GM12875 (cell line): ENCODE data around the gene TLCD1.
A peak's percentile ranks its signal among the peaks of the same experiment; 100 is the strongest.
"Not testable (repeated sequence)": the region's sequence is repeated elsewhere in the genome, so short reads cannot be mapped to it uniquely, and the experiment has no call there.

ENCODE experiments used
- H3K4me3 ChIP-seq: one replicate; pipeline ENCODE4 v1.5.1; 2011; ENCODE audit warnings: low read depth, low read length, control low read depth
- TF ChIP-seq, protein P1 (sequence below): IDR thresholded peaks from 2 replicates; pipeline ENCODE4 v1.5.1; 2011; ENCODE audit warnings: low read depth, mild to moderate bottlenecking, control low read depth, inconsistent platforms, low read length, moderate library complexity, borderline replicate concordance; ENCODE audit not compliant: insufficient read depth

TLCD1 gene

DNA sequence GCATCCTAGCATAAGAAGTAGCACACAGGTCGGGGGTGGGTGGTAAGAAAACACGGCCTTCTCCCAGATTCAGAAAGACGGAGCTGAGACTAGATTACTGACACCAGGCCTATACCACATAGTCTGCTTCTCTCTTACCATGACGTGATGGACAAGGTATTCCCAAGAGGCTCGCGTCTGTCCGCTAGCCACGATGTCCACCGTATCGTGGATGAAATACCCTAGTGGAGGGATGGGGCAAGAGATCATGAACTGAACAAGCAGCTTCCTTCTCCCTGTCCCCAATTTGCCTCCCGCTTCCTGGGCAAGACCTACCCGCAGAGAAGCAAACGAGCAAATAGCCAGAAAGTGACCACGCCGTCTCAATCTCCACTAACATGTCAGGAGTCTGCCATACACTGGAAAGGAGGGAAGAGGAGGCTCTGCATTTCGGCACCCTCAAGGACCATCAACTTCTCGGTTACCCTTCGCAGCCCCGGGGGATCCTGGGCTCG lies 820 bp downstream of the TLCD1 start:
- TF ChIP-seq, protein P1, sequence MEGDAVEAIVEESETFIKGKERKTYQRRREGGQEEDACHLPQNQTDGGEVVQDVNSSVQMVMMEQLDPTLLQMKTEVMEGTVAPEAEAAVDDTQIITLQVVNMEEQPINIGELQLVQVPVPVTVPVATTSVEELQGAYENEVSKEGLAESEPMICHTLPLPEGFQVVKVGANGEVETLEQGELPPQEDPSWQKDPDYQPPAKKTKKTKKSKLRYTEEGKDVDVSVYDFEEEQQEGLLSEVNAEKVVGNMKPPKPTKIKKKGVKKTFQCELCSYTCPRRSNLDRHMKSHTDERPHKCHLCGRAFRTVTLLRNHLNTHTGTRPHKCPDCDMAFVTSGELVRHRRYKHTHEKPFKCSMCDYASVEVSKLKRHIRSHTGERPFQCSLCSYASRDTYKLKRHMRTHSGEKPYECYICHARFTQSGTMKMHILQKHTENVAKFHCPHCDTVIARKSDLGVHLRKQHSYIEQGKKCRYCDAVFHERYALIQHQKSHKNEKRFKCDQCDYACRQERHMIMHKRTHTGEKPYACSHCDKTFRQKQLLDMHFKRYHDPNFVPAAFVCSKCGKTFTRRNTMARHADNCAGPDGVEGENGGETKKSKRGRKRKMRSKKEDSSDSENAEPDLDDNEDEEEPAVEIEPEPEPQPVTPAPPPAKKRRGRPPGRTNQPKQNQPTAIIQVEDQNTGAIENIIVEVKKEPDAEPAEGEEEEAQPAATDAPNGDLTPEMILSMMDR: 0 out of 2 replicates have a peak, but pooled peaks have one; percentile 17
- H3K4me3 ChIP-seq: peak overlapping the region; percentile 83

DNA sequence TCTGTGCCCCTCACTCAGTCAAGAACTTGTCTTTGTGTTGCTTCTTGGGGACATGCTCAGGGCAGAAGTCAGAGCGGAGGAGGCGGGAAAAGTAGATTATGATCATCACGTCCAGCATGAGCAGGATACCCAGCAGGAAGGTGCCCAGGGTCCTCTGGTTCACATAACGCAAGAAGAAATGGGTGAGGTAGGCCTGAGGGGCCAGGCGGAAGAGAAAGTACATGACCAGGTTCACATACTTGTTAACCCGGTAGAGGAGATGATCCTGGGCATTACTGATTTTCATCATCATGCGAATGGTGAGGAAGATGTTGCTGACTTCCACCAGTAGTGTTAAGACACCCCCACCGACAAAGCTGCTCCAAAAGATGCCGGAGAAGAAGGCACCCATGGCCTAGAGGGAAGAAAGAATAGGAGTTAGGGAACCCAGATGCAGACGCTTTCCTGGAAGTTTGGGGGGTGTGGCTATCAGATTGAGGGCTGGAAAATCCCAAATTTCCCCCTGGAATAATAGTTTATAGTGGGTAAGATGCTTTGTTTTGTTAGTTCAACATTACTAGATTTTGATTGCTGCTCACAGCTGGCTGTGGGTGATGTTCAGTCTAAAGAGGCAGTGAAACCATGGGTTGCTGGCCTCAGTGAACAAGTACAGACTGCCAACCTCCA lies 1.4 kb downstream of the TLCD1 start:
- TF ChIP-seq, protein P1: no peak
- H3K4me3 ChIP-seq: peak overlapping the region; percentile 83

DNA sequence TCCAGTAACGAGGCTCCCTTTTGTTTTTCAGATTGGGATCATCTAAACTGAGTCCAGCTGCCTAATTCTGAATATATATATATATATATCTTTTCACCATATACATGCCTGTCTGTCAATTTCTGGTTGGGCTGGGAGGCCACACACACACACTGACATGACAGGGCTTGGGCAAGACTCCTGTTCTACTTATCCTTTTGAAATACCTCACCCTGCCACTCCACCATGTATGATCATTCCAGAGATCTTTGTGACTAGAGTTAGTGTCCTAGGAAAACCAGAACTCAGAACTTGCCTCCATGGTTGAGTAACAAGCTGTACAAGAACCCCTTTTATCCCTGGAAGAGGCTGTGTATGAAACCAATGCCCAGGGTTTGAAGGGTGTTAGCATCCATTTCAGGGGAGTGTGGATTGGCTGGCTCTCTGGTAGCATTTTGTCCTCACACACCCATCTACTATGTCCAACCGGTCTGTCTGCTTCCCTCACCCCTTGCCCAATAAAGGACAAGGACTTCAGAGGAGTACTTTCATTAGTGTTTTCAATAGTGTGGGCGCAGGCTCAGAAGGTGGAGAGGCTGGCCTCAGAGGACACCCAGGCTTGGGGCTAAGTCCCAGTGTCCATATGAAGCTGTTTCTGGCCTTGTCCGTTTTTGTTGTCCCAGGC lies 2.1 kb downstream of the TLCD1 start:
- H3K4me3 ChIP-seq: not testable (repeated sequence)

DNA sequence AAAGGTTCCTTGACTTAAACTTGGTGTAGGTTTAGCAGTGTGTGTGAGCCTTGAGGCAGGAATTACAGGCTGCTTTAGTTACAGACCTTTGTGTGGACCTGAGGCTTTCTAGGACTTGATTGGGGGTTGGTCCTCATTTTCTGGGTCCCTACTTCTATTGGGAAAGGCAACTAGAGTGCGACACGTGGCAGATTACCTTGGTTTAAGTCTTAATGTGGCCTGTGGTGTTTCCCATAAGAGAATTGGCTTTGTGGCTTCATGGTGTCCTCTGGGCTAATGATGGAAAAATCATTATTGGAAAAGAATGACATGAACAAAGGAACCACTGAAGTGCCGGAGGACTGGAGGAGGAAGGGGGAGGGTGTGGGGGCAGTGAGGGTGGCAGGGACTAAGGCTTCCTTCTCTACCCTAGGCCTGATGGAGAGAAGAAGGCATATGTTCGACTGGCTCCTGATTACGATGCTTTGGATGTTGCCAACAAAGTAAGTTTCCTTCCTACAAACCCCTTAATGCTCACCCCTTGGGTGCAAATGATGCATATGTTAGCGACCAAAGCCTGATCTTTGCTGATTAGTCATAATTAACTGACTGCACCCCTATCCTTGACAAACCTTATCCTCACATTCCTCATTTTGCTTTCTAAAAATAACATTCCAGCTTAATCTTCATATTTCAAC lies 2.7 kb downstream of the TLCD1 start:
- H3K4me3 ChIP-seq: peak overlapping the region; percentile 85
- TF ChIP-seq, protein P1: no peak

DNA sequence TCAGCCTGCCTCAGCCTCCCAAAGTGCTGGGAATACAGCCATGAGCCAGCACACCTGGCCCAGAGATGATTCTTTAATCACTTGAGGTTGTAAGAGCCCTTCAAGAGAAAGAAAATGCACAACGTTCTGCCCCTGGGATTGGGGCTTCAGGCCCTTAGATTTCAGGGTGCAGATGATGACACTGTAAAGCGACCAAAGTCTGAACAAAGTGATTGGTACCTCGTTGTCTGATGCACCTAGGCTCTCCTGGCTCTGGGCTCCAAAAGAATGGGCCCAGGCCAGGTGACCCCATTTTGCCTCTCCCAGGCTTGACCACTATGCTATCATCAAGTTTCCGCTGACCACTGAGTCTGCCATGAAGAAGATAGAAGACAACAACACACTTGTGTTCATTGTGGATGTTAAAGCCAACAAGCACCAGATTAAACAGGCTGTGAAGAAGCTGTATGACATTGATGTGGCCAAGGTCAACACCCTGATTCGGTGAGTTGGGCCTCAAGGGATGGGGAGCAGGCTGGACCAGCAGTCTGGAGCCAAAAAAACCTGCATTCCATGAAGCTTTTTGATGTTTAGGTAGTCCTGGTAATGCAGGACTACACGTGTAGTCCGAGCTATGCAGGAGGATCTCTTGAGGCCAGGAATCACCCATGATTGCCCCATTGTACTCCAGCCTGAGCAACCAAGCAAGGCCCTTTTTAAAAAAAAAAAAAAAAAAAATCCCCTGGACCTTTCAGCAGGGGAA lies 3.4 kb downstream of the TLCD1 start:
- TF ChIP-seq, protein P1: no peak
- H3K4me3 ChIP-seq: peak overlapping the region; percentile 85

DNA sequence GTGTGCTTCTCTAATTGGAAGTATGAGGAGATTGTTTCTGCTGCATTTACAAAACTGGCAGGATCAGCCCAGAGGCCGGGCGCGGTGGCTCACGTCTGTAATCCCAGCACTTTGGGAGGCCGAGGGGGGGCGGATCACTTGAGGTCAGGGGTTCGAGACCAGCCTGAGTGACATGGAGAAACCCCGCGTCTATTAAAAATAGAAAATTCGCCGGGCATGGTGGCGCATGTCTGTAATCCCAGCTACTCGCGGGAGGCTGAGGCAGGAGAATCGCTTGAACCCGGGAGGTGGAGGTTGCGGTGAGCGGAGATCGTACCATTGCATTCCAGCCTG lies 5.1 kb downstream of the TLCD1 start:
- H3K4me3 ChIP-seq: peak overlapping the region; percentile 85

DNA sequence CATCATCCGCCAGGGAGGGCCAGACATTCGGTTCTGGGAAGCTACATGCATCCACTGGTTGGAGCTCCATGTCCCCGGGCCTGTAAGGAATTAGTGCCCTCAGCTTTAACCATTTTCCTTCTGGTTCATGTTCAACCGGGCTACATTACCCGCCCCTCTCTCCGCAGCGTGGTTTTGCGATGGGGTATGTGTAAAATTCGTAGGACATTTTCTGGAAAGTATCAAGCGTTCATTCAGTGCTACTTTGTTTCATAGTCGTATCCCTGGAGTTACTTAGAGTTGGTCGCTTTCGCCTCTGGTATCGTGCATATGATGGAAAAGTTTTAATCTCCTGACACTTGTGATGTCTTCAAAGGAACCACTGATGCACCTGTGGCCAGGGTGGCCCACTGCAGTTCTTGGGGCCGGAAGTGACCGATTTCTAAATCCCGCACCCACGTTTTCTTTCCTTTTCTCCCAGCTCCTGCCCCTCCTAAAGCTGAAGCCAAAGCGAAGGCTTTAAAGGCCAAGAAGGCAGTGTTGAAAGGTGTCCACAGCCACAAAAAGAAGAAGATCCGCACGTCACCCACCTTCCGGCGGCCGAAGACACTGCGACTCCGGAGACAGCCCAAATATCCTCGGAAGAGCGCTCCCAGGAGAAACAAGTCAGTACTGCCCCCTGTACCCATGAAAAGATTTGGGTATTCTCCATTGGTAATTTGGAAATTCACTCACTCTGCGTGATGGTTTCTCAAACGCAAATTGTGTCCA lies 5.6 kb downstream of the TLCD1 start:
- H3K4me3 ChIP-seq: peak overlapping the region; percentile 85
- TF ChIP-seq, protein P1: 0 out of 2 replicates have a peak, but pooled peaks have one; percentile 1
